ENCODE data around the gene ECM2. TPM values are rescaled to one million over a fixed set of nuclear protein-coding genes. Genes with fewer than 3 reads are reported as not detected.
"Not testable (repeated sequence)": the region's sequence is repeated elsewhere in the genome, so short reads cannot be mapped to it uniquely, and the experiment has no call there.

Gene ECM2
- polyA plus RNA-seq, result 1 to 10 TPM; 1.9 to 6.0 (median 2.6) TPM
- long read RNA-seq, donor 1, partial matches to known transcripts, result 0 of 2 reads
- long read RNA-seq, donor 1, other reads (novel, unspliced or antisense), result 0 of 2 reads
- long read RNA-seq, donor 2, result 0 reads
- long read RNA-seq, donor 3, result 0 reads
- long read RNA-seq, donor 4, result 0 reads
- long read RNA-seq, donor 5, result 0 reads
- long read RNA-seq, donor 6, partial matches to known transcripts, result 0 of 1 reads
- long read RNA-seq, donor 6, other reads (novel, unspliced or antisense), result 0 of 1 reads
- long read RNA-seq, donor 7, result 0 reads
- long read RNA-seq, donor 8, partial matches to known transcripts, result 0 of 1 reads
- long read RNA-seq, donor 8, other reads (novel, unspliced or antisense), result 0 of 1 reads
- long read RNA-seq, donor 9, result 0 reads
- long read RNA-seq, donor 10, partial matches to known transcripts, result 0 of 1 reads
- long read RNA-seq, donor 10, other reads (novel, unspliced or antisense), result 0 of 1 reads

- Histone ChIP-seq H3K27ac (ENCODE audit: low read depth in 1 of 3, low read length in 2 of 3) (peak within 1 kb of the TSS; percentile 18 to 89 (median 64)), H3K9me3 (ENCODE audit: control insufficient read depth in 2 of 2, insufficient read depth in 1 of 2, low read depth in 1 of 2, low read length in 1 of 2) (no peaks in the 10 kb centered on the region), H3K4me3 (ENCODE audit: low read depth in 1 of 3, low read length in 3 of 3) (peak within 1 kb of the TSS in 2 of 3 donors; percentile 36 to 39), H3K4me1 (ENCODE audit: control insufficient read depth in 3 of 3, insufficient read depth in 2 of 3, low read depth in 1 of 3, low read length in 2 of 3) (peaks cover 0 to 18% (median 0%) of the 10 kb centered on the region in 3 donors), H3K27me3 (ENCODE audit: control insufficient read depth in 3 of 3, insufficient read depth in 3 of 3, low read length in 3 of 3) (no peaks in the 10 kb centered on the region), H3K36me3 (ENCODE audit: control insufficient read depth in 3 of 3, insufficient read depth in 2 of 3, low read depth in 1 of 3, low read length in 3 of 3) (no peaks in the 10 kb centered on the region)
- 14 to 43% (median 34%) methylated on average over 7 of the region's 7 CpGs for WGBS, 3 donors
- DNase-seq (peak; percentile 86 to 95), FAIRE-seq (peak; percentile 68)
Observed at GRCh38 chr9:92535940-92536850, at the start of gene ECM2. ECM2 (minus strand) TSS chr9:92535990; CDS start chr9:92522866, 13,124 bp downstream.

GRCh38 chr9:92576175-92576574, 40.4 kb upstream of the ECM2 start:
- FAIRE-seq, result no peak
- H3K27ac ChIP-seq (ENCODE audit: low read depth in 1 of 3, low read length in 2 of 3), result no peak overlapping the region

DNA sequence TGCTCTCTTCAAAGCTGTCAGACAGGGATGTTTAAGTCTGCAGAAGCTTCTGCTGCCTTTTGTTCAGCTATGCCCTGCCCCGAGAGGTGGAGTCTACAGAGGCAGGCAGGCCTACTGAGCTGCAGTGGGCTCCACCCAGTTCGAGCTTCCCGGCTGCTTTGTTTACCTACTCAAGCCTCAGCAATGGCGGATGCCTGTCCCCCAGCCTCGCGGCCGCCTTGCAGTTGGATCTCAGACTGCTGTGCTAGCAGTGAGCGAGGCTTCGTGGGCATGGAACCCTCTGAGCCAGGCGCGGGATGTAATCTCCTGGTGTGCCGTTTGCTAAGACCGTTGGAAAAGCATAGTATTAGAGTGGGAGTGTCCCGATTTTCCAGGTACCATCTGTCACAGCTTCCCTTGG, 37.8 kb upstream of the ECM2 start:
- H3K36me3 ChIP-seq (ENCODE audit: control insufficient read depth in 3 of 3, insufficient read depth in 2 of 3, low read depth in 1 of 3, low read length in 3 of 3); DNase-seq; H3K9me3 ChIP-seq (ENCODE audit: control insufficient read depth in 2 of 2, insufficient read depth in 1 of 2, low read depth in 1 of 2, low read length in 1 of 2); FAIRE-seq; H3K4me3 ChIP-seq (ENCODE audit: low read depth in 1 of 3, low read length in 3 of 3); H3K4me1 ChIP-seq (ENCODE audit: control insufficient read depth in 3 of 3, insufficient read depth in 2 of 3, low read depth in 1 of 3, low read length in 2 of 3); H3K27ac ChIP-seq (ENCODE audit: low read depth in 1 of 3, low read length in 2 of 3); H3K27me3 ChIP-seq (ENCODE audit: control insufficient read depth in 3 of 3, insufficient read depth in 3 of 3, low read length in 3 of 3): not testable (repeated sequence)
- 95 to 98% (median 97%) methylated on average over 14 of the region's 14 CpGs for WGBS, 3 donors

More at GRCh38 chr9:92576175-92576574, 40.4 kb upstream of the ECM2 start:
- Histone ChIP-seq H3K9me3 (ENCODE audit: control insufficient read depth in 2 of 2, insufficient read depth in 1 of 2, low read depth in 1 of 2, low read length in 1 of 2) (peaks cover 0 to 3% of the 10 kb centered on the region in 2 donors), H3K4me3 (ENCODE audit: low read depth in 1 of 3, low read length in 3 of 3) (no peak overlapping the region), H3K4me1 (ENCODE audit: control insufficient read depth in 3 of 3, insufficient read depth in 2 of 3, low read depth in 1 of 3, low read length in 2 of 3) (no peaks in the 10 kb centered on the region), H3K36me3 (ENCODE audit: control insufficient read depth in 3 of 3, insufficient read depth in 2 of 3, low read depth in 1 of 3, low read length in 3 of 3) (no peaks in the 10 kb centered on the region), H3K27me3 (ENCODE audit: control insufficient read depth in 3 of 3, insufficient read depth in 3 of 3, low read length in 3 of 3) (no peaks in the 10 kb centered on the region)
- 42 to 73% (median 67%) methylated on average over 1 of the region's 1 CpG for WGBS, 3 donors
- DNase-seq, result no peak

GRCh38 chr9:92571871-92572270, 36.1 kb upstream of the ECM2 start:
- not testable (repeated sequence) for H3K27me3 ChIP-seq (ENCODE audit: control insufficient read depth in 3 of 3, insufficient read depth in 3 of 3, low read length in 3 of 3); H3K4me3 ChIP-seq (ENCODE audit: low read depth in 1 of 3, low read length in 3 of 3); H3K27ac ChIP-seq (ENCODE audit: low read depth in 1 of 3, low read length in 2 of 3); H3K36me3 ChIP-seq (ENCODE audit: control insufficient read depth in 3 of 3, insufficient read depth in 2 of 3, low read depth in 1 of 3, low read length in 3 of 3); H3K4me1 ChIP-seq (ENCODE audit: control insufficient read depth in 3 of 3, insufficient read depth in 2 of 3, low read depth in 1 of 3, low read length in 2 of 3); DNase-seq; FAIRE-seq; H3K9me3 ChIP-seq (ENCODE audit: control insufficient read depth in 2 of 2, insufficient read depth in 1 of 2, low read depth in 1 of 2, low read length in 1 of 2)
- WGBS, 3 donors, result 84 to 89% (median 88%) methylated on average over 2 of the region's 2 CpGs

- no peak for DNase-seq
- Histone ChIP-seq H3K27ac (ENCODE audit: low read depth in 1 of 3, low read length in 2 of 3) (no peak overlapping the region), H3K36me3 (ENCODE audit: control insufficient read depth in 3 of 3, insufficient read depth in 2 of 3, low read depth in 1 of 3, low read length in 3 of 3) (no peaks in the 10 kb centered on the region), H3K27me3 (ENCODE audit: control insufficient read depth in 3 of 3, insufficient read depth in 3 of 3, low read length in 3 of 3) (no peaks in the 10 kb centered on the region), H3K4me1 (ENCODE audit: control insufficient read depth in 3 of 3, insufficient read depth in 2 of 3, low read depth in 1 of 3, low read length in 2 of 3) (peaks cover 0 to 4% (median 0%) of the 10 kb centered on the region in 3 donors), H3K9me3 (ENCODE audit: control insufficient read depth in 2 of 2, insufficient read depth in 1 of 2, low read depth in 1 of 2, low read length in 1 of 2) (peaks cover 0 to 4% of the 10 kb centered on the region in 2 donors), H3K4me3 (ENCODE audit: low read depth in 1 of 3, low read length in 3 of 3) (no peak overlapping the region)
- WGBS, 3 donors, result 72 to 83% (median 74%) methylated on average over 2 of the region's 2 CpGs
- no peak for FAIRE-seq
Observed at GRCh38 chr9:92564982-92565381, 29.2 kb upstream of the ECM2 start.

DNA sequence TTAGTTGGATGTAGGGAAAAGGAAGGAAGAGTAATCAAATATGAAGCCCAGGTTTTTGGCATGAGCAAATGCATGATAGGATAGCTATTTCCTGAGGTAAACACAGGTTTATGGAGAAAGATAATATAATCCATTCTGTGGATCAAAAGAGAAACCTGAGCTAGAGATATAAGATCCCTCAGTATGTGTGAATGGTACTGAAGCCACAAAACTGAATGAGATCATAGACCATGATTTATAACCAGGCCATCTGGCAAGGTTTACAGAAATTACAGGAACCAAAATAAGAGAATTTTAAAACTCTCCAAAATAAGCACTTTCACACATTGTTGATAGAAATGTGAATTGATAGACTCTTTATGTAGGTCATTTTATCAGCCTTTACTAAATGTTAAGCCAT, 28.7 kb upstream of the ECM2 start:
- no peak for FAIRE-seq
- no peak overlapping the region for H3K27ac ChIP-seq (ENCODE audit: low read depth in 1 of 3, low read length in 2 of 3)
- no peak overlapping the region for H3K4me3 ChIP-seq (ENCODE audit: low read depth in 1 of 3, low read length in 3 of 3)
- H3K27me3 ChIP-seq (ENCODE audit: control insufficient read depth in 3 of 3, insufficient read depth in 3 of 3, low read length in 3 of 3), result no peaks in the 10 kb centered on the region
- peaks cover 0 to 4% of the 10 kb centered on the region in 2 donors for H3K9me3 ChIP-seq (ENCODE audit: control insufficient read depth in 2 of 2, insufficient read depth in 1 of 2, low read depth in 1 of 2, low read length in 1 of 2)
- no peak for DNase-seq
- peaks cover 0 to 4% (median 0%) of the 10 kb centered on the region in 3 donors for H3K4me1 ChIP-seq (ENCODE audit: control insufficient read depth in 3 of 3, insufficient read depth in 2 of 3, low read depth in 1 of 3, low read length in 2 of 3)
- H3K36me3 ChIP-seq (ENCODE audit: control insufficient read depth in 3 of 3, insufficient read depth in 2 of 3, low read depth in 1 of 3, low read length in 3 of 3), result no peaks in the 10 kb centered on the region

DNA sequence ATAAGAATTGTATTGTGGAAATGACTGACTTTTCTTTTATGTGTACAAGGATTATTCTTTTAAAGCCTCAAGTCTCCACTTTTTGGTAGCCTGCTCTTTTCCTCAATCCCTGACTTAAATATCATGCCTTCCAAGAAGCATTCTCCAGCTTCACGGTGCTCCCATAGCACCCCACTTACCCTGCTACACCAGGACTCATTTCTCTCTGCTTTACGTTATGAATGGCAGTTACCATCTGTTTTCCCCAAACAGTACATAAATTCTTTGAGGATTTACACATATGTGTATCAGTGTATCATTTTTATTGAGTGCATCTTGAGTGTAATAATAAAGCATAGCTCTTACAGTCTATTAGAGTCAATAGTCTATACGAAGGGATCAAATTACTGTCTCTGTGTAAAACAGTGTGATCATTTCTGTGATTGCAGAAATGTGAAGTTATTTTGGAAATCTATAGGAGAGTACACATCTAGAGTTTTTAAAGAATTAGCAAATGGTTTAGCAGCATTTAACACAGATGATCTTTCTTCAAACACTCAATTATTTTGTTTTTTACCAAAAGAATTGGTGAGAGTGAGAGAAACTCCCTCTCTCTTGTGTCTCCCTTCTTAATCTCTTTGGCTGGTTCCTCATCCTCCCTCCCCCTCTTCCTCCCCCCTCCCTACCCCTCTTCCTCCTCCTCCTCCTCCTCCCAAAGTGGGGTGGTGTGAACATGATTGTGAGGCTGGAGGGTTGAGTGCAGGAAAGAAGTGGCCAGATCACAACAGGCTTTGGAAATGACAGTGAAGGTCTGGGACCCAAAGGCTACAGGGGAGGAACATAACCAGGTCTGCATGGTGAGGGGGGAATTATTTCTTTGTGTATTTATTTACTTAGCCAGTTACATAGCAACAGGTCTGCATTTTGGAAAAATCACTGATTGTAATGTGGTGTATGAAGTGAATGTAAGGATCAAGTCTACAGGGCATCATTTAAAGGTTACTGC, 27.6 kb upstream of the ECM2 start:
- DNase-seq (no peak), FAIRE-seq (no peak)
- Histone ChIP-seq H3K36me3 (ENCODE audit: control insufficient read depth in 3 of 3, insufficient read depth in 2 of 3, low read depth in 1 of 3, low read length in 3 of 3) (no peaks in the 10 kb centered on the region), H3K9me3 (ENCODE audit: control insufficient read depth in 2 of 2, insufficient read depth in 1 of 2, low read depth in 1 of 2, low read length in 1 of 2) (peaks cover 0 to 4% of the 10 kb centered on the region in 2 donors), H3K27me3 (ENCODE audit: control insufficient read depth in 3 of 3, insufficient read depth in 3 of 3, low read length in 3 of 3) (no peaks in the 10 kb centered on the region), H3K4me3 (ENCODE audit: low read depth in 1 of 3, low read length in 3 of 3) (no peak overlapping the region), H3K4me1 (ENCODE audit: control insufficient read depth in 3 of 3, insufficient read depth in 2 of 3, low read depth in 1 of 3, low read length in 2 of 3) (peaks cover 0 to 4% (median 0%) of the 10 kb centered on the region in 3 donors), H3K27ac (ENCODE audit: low read depth in 1 of 3, low read length in 2 of 3) (peak overlapping the region in 2 of 3 donors; percentile 26 to 41)
- WGBS, 3 donors, result 73 to 85% (median 80%) methylated on average over 3 of the region's 3 CpGs
